Gastrocnemius medialis (tissue), 4 donors: Measurements from ENCODE around the gene XG. TPM values are rescaled to one million over a fixed set of nuclear protein-coding genes. Genes with fewer than 3 reads are reported as not detected.
"Not testable (repeated sequence)": the region's sequence is repeated elsewhere in the genome, so short reads cannot be mapped to it uniquely, and the experiment has no call there.

Experiments
- ATAC-seq, 2 donors: fragments of 150-250 bp; one replicate each; pipeline ENCODE4 v1.9.1; 2016
- DNase-seq, 2 donors: peaks; one replicate each; pipeline ENCODE4 v3.0.0-alpha.2; 2019
- H3K27ac ChIP-seq, 4 donors: fragments of 200-600 bp; sonication (generic); 1 replicate in 1 of 4; 2 replicates in 3 of 4; pipeline ENCODE4 v1.5.1; 2016 to 2018; ENCODE audit warnings: mild to moderate bottlenecking in 2 of 4, moderate library complexity in 1 of 4
- H3K27me3 ChIP-seq, 3 donors: fragments of 200-600 bp; sonication (generic) in 2 of 3; 1 replicate in 1 of 3; 2 replicates in 2 of 3; pipeline versions ENCODE4 v1.5.1 to v1.6.0; 2016 to 2019; ENCODE audit warnings: mild to moderate bottlenecking in 1 of 3, moderate library complexity in 1 of 3
- H3K36me3 ChIP-seq, 2 donors: fragments of 200-600 bp; sonication (generic) in 1 of 2; one replicate each; pipeline ENCODE4 v1.5.1; 2017 to 2018
- H3K4me1 ChIP-seq, 2 donors: fragments of 200-600 bp; sonication (generic) in 1 of 2; one replicate each; pipeline ENCODE4 v1.5.1; 2016 to 2017; ENCODE audit warnings: mild to moderate bottlenecking in 2 of 2
- H3K4me3 ChIP-seq, 4 donors: fragments of 200-600 bp; sonication (generic) in 3 of 4; 1 replicate in 1 of 4; 2 replicates in 3 of 4; pipeline ENCODE4 v1.5.1; 2016 to 2019; ENCODE audit warnings: mild to moderate bottlenecking in 2 of 4
- H3K9me3 ChIP-seq, 3 donors: fragments of 200-600 bp; sonication (generic) in 2 of 3; 1 replicate in 1 of 3; 2 replicates in 2 of 3; pipeline ENCODE4 v1.5.1; 2016 to 2019
- POLR2A ChIP-seq, 2 donors: fragments of 450-650 bp; IDR thresholded peaks; one replicate each; pipeline ENCODE4 v1.6.1; 2017; ENCODE audit warnings: antibody characterized with exemption in 2 of 2, mild to moderate bottlenecking in 2 of 2, moderate library complexity in 2 of 2
- in situ Hi-C, 4 donors: fragments of 200-750 bp; cut with MboI; loops; one replicate each; pipeline versions ENCODE4 v1.15.0 to v1.8.0; 2017; ENCODE audit warnings: low sequenced_read_pairs in 4 of 4
- intact Hi-C: fragments of 100-400 bp; cut with DNase I; formaldehyde crosslinking; loops from one replicate; pipeline ENCODE4 v1.15.1; 2023; ENCODE audit warnings: low total_unique reads
- total RNA-seq, 4 donors: library from RNA; depleted of rRNA; stranded (reverse); fragments of >200 nt; gene quantifications; one replicate each; pipeline versions ENCODE4 v1.1.0 to v1.2.3, GENCODE V29; 2016
- TF ChIP-seq, protein P1 (sequence below), 5 experiments: fragments of 450-650 bp in 3 of 5; fragments of 200-600 bp in 2 of 5; sonication (generic) in 2 of 5; IDR thresholded peaks in 4 of 5; conservative IDR thresholded peaks in 1 of 5; 1 replicate in 4 of 5; 2 replicates in 1 of 5; pipeline ENCODE4 v1.5.1; 2016 to 2019; ENCODE audit warnings: antibody characterized with exemption in 5 of 5, mild to moderate bottlenecking in 3 of 5, moderate library complexity in 3 of 5

Gene XG
- total RNA-seq, 4 donors from 2014 or later: 0.97 to 2.4 (median 1.9) TPM

DNA sequence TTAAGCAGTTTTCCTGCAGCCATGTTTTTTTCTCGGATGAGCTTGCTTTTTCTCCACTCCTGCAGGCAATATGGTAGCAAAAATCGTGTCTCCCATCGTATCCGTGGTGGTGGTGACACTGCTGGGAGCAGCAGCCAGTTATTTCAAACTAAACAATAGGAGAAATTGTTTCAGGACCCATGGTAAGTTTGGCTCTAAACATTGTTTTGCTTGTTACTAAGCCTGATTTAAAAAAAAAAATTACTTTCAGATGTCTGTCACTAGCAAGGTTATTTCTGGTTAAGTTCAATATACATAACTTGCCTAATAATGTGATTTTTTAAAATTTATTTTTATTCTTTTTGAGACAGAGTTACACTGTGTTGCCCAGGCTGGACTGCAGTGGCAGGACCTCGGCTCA lies 59.4 kb downstream of the XG start:
- H3K9me3 ChIP-seq: no peaks in the 10 kb centered on the region
- no peak overlapping the region for H3K27ac ChIP-seq
- H3K36me3 ChIP-seq: no peaks in the 10 kb centered on the region
- TF ChIP-seq, protein P1, sequence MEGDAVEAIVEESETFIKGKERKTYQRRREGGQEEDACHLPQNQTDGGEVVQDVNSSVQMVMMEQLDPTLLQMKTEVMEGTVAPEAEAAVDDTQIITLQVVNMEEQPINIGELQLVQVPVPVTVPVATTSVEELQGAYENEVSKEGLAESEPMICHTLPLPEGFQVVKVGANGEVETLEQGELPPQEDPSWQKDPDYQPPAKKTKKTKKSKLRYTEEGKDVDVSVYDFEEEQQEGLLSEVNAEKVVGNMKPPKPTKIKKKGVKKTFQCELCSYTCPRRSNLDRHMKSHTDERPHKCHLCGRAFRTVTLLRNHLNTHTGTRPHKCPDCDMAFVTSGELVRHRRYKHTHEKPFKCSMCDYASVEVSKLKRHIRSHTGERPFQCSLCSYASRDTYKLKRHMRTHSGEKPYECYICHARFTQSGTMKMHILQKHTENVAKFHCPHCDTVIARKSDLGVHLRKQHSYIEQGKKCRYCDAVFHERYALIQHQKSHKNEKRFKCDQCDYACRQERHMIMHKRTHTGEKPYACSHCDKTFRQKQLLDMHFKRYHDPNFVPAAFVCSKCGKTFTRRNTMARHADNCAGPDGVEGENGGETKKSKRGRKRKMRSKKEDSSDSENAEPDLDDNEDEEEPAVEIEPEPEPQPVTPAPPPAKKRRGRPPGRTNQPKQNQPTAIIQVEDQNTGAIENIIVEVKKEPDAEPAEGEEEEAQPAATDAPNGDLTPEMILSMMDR (IDR thresholded peaks at IDR 0.05 in 4 of 5, conservative IDR thresholded peaks at IDR 0.05 in 1 of 5): no peak
- no peak for TF ChIP-seq POLR2A (IDR thresholded peaks at IDR 0.05)
- in situ Hi-C loops: loop anchor here in 2 of 4 donors (10.0 to 25.0 kb wide), 2 partner anchors 149 to 166 kb away; no protein-coding TSS in a partner anchor
- intact Hi-C loops: loop anchor here (5.0 kb wide), 1 partner anchor 109 kb away; no protein-coding TSS in a partner anchor
- no peak for DNase-seq
- H3K4me3 ChIP-seq: no peak overlapping the region
- ATAC-seq: no peak
- H3K27me3 ChIP-seq: no peaks in the 10 kb centered on the region
- no peaks in the 10 kb centered on the region for H3K4me1 ChIP-seq

DNA sequence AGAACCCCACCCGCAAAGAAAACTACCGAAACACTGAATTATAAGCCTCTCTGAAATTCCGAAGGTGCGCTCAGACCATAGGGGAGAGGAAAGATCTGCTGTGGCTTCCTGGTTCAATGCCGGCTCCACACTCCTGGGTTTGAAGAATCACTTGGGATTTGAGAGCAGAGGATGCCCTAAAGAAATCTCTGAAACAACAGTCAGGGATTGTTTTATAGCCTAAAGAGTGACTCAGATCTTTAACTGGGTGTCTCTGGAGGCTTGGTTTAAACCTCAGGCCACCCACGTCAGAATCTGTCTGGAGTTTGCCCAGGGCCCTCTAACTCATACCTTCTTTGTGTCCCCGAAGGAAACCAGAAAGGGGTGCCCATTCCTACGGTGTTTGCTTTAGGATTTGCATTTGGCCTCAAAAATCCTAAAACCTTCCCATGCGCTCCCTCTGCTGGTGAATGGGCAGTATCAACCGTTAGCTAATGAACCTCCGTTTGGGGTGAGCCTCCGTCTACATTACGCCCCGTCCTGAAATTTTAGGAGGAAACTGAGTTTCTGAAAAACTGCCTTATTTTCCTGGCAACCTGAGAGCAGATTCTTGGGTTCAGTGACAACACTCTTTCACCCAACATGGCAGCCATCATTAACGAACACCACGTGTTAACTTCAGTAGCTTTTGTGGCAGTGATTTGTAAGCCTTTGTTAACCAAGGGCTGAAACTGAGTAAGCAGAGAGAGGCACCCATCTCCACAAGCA lies 60.5 kb downstream of the XG start:
- not testable (repeated sequence) for DNase-seq, H3K9me3 ChIP-seq, H3K27ac ChIP-seq, H3K4me1 ChIP-seq, H3K4me3 ChIP-seq, H3K27me3 ChIP-seq, H3K36me3 ChIP-seq
- in situ Hi-C loops (loop anchor here in 2 of 4 donors (10.0 to 25.0 kb wide), 2 partner anchors 150 to 168 kb away; no protein-coding TSS in a partner anchor), intact Hi-C loops (loop anchor here (2.0 to 5.0 kb wide), 2 partner anchors 110 to 168 kb away; no protein-coding TSS in a partner anchor)
- TF ChIP-seq, protein P1 (IDR thresholded peaks at IDR 0.05 in 4 of 5, conservative IDR thresholded peaks at IDR 0.05 in 1 of 5): peak; percentile 42 to 69 (median 59)
- ATAC-seq: peak in 1 of 2 donors; percentile 56

DNA sequence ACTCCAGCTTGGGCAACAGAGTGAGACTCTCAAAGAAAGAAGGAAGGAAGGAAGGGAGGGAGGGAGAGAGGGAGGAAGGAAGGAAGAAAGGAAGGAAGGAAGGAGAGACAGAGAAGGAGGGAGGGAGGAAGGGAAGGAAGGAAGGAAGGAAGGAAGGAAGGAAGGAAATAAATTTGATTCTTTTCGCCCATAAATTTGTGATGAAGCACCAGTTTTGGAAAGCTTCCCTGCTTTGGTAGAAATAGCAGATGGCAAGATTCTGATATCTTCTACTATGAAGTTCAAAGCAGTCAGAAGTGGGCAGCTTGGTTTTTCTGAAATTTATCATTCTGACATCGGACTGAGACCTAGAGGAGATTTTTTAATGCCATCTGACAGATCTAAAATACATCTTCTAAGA lies 65.2 kb downstream of the XG start:
- in situ Hi-C loops (loop anchor here in 3 of 4 donors (5.0 to 25.0 kb wide), 3 partner anchors 155 to 172 kb away; no protein-coding TSS in a partner anchor), intact Hi-C loops (no loop called here)
- no peak overlapping the region for H3K4me3 ChIP-seq
- H3K36me3 ChIP-seq: no peaks in the 10 kb centered on the region
- TF ChIP-seq, protein P1 (IDR thresholded peaks at IDR 0.05 in 4 of 5, conservative IDR thresholded peaks at IDR 0.05 in 1 of 5): no peak
- no peak for TF ChIP-seq POLR2A (IDR thresholded peaks at IDR 0.05)
- no peaks in the 10 kb centered on the region for H3K9me3 ChIP-seq
- DNase-seq (no peak), ATAC-seq (no peak)
- H3K4me1 ChIP-seq: no peaks in the 10 kb centered on the region
- peaks cover 0 to 7% (median 0%) of the 10 kb centered on the region in 3 donors for H3K27me3 ChIP-seq
- no peak overlapping the region for H3K27ac ChIP-seq

DNA sequence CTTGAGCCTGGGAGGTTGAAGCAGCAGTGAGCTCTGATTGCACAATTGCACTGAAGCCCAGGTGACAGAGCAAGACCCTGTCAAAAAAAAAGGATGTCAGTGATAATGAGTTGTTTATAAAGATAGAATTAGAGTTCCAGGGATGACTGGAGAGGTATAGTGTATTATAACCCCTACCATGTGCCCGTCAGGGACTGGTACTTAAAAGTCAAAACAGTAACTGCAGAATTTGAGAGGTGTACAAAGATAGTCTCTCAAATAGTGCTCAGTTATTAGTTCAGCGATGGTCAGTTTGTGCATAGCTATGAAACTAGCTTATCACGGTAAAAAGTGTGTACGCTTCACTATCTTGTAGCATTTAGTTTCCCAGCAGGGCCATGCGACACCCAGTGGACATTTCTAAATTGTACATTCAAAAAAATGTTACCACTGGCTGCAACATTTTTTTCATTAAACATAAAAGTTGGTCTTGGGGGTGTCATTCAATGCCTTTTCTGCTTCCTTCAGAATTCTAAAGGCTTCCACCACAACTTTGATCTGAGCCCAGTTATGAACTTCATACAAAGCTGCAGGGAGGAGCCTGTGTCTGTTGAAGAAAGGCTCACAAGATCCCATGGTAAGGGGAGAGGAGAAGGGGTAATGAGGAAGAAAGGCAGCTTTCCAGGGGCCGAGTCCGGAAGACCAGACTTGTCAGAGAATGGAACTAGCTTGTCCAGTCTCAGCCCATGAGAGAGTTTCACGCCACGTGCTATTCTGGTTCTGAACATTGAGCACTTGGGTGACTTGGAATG lies 67.7 kb downstream of the XG start:
- intact Hi-C loops (no loop called here), in situ Hi-C loops (loop anchor here in 3 of 4 donors (5.0 to 25.0 kb wide), 3 partner anchors 157 to 175 kb away; no protein-coding TSS in a partner anchor)
- H3K9me3 ChIP-seq: no peaks in the 10 kb centered on the region
- H3K36me3 ChIP-seq: no peaks in the 10 kb centered on the region
- no peak overlapping the region for H3K27ac ChIP-seq
- DNase-seq (no peak), ATAC-seq (no peak)
- no peaks in the 10 kb centered on the region for H3K4me1 ChIP-seq
- peaks cover 0 to 7% (median 0%) of the 10 kb centered on the region in 3 donors for H3K27me3 ChIP-seq
- no peak for TF ChIP-seq POLR2A (IDR thresholded peaks at IDR 0.05)
- TF ChIP-seq, protein P1 (IDR thresholded peaks at IDR 0.05 in 4 of 5, conservative IDR thresholded peaks at IDR 0.05 in 1 of 5): peak in 1 of 5 experiments; percentile 31
- no peak overlapping the region for H3K4me3 ChIP-seq
